IMR-90 (cell line): Measurements from ENCODE around the gene FAM53B. TPM values are rescaled to one million over a fixed set of nuclear protein-coding genes. Genes with fewer than 3 reads are reported as not detected.

Experiments
- ATAC-seq: fragments of 200-7000 bp; cut with Tn5 transposase; 2 replicates; pipeline ENCODE4 v1.9.1; 2020; ENCODE audit warnings: low read depth, mild to moderate bottlenecking, moderate library complexity
- BruUV-seq: library from RNA; stranded (reverse); fragments of 400-500 nt; replicated peaks from 2 replicates; lab custom pipeline; 2021; lab: Mats Ljungman, UMichigan
- CTCF ChIA-PET: fragments of 300-600 bp; formaldehyde crosslinking; extraction: SDS; loops from one replicate; lab custom pipeline; 2021; ENCODE audit warnings: antibody characterized with exemption; lab: Yijun Ruan, JAX
- POLR2A ChIA-PET: fragments of 300-600 bp; sonication (Branson Sonifier 250); formaldehyde crosslinking; loops from one replicate; lab custom pipeline; 2022; ENCODE audit warnings: antibody characterized with exemption; ENCODE audit not compliant: unreplicated experiment; lab: Charles Lee
- DNase-seq: peaks from one replicate; pipeline ENCODE4 v3.0.0; 2013
- H2AFZ ChIP-seq: replicated peaks from 2 replicates; pipeline ENCODE3; 2013; ENCODE audit warnings: low read length, mild to moderate bottlenecking; ENCODE audit not compliant: poor library complexity
- H2AK5ac ChIP-seq: 2 replicates; pipeline ENCODE4 v1.6.1; 2013; ENCODE audit warnings: low read depth, low read length, inconsistent platforms
- H2AK9ac ChIP-seq: replicated peaks from 2 replicates; pipeline ENCODE3; 2013; ENCODE audit warnings: mild to moderate bottlenecking, low read depth, low read length, moderate library complexity; ENCODE audit not compliant: poor library complexity
- H2BK120ac ChIP-seq: 2 replicates; pipeline ENCODE4 v1.6.1; 2013; ENCODE audit warnings: low read depth, low read length, inconsistent platforms
- H2BK15ac ChIP-seq: 3 replicates; pipeline ENCODE4 v1.6.1; 2013; ENCODE audit warnings: low read depth, low read length, inconsistent platforms
- H2BK20ac ChIP-seq: 2 replicates; pipeline ENCODE4 v1.6.1; 2013; ENCODE audit warnings: low read depth, mild to moderate bottlenecking, inconsistent platforms, low read length, moderate library complexity
- H2BK5ac ChIP-seq: 2 replicates; pipeline ENCODE4 v1.6.1; 2013; ENCODE audit warnings: mild to moderate bottlenecking, low read depth, low read length, inconsistent platforms; ENCODE audit not compliant: poor library complexity, severe bottlenecking
- H3K14ac ChIP-seq: replicated peaks from 2 replicates; pipeline ENCODE4 v1.6.1; 2013; ENCODE audit warnings: low read depth, low read length, inconsistent platforms
- H3K18ac ChIP-seq: 2 replicates; pipeline ENCODE4 v1.6.1; 2013; ENCODE audit warnings: low read depth, low read length, control low read depth
- H3K23ac ChIP-seq: 2 replicates; pipeline ENCODE4 v1.6.1; 2013; ENCODE audit warnings: low read depth, low read length, inconsistent platforms
- H3K27ac ChIP-seq: 2 replicates; pipeline ENCODE4 v1.5.1; 2013; ENCODE audit warnings: mild to moderate bottlenecking, control low read depth, low read length; ENCODE audit not compliant: insufficient read depth
- H3K27me3 ChIP-seq: 2 replicates; pipeline ENCODE4 v1.6.1; 2013; ENCODE audit warnings: low read length; ENCODE audit not compliant: control insufficient read depth, insufficient read depth
- H3K36me3 ChIP-seq: 2 replicates; pipeline ENCODE4 v1.6.1; 2013; ENCODE audit warnings: low read length, mixed read lengths; ENCODE audit not compliant: control insufficient read depth, insufficient read depth
- H3K4ac ChIP-seq: 2 replicates; pipeline ENCODE4 v1.6.1; 2013; ENCODE audit warnings: low read depth, low read length, inconsistent platforms
- H3K4me1 ChIP-seq: 2 replicates; pipeline ENCODE4 v1.6.1; 2013; ENCODE audit warnings: low read length, mixed read lengths; ENCODE audit not compliant: control insufficient read depth, insufficient read depth
- H3K4me2 ChIP-seq: 2 replicates; pipeline ENCODE4 v1.6.1; 2013; ENCODE audit warnings: low read depth, mild to moderate bottlenecking, control low read depth, low read length, moderate library complexity
- H3K4me3 ChIP-seq: 2 replicates; pipeline ENCODE4 v1.5.1; 2013; ENCODE audit warnings: low read depth, mild to moderate bottlenecking, control low read depth, low read length, moderate library complexity; ENCODE audit not compliant: insufficient read depth
- H3K56ac ChIP-seq: 2 replicates; pipeline ENCODE4 v1.6.1; 2013; ENCODE audit warnings: low read length, inconsistent platforms; ENCODE audit not compliant: insufficient read depth; ENCODE audit errors: extremely low read depth
- H3K79me1 ChIP-seq, 2 experiments: 2 replicates each; pipeline ENCODE4 v1.6.1; 2013; ENCODE audit warnings: low read length in 2 of 2, inconsistent platforms in 1 of 2, low read depth in 1 of 2
- H3K9ac ChIP-seq: 2 replicates; pipeline ENCODE4 v1.6.1; 2013; ENCODE audit warnings: low read depth, low read length, control low read depth
- H3K9me1 ChIP-seq: 2 replicates; pipeline ENCODE4 v1.6.1; 2013; ENCODE audit warnings: low read length, inconsistent platforms; ENCODE audit not compliant: insufficient read depth
- H3K9me3 ChIP-seq: 2 replicates; pipeline ENCODE4 v1.6.1; 2013; ENCODE audit warnings: low read length; ENCODE audit not compliant: control insufficient read depth, insufficient read depth
- H4K20me1 ChIP-seq: 2 replicates; pipeline ENCODE4 v1.6.1; 2013; ENCODE audit warnings: low read length, inconsistent platforms; ENCODE audit not compliant: insufficient read depth
- H4K5ac ChIP-seq: 2 replicates; pipeline ENCODE4 v1.6.1; 2013; ENCODE audit warnings: mild to moderate bottlenecking, low read depth, low read length, control low read depth
- H4K8ac ChIP-seq, 2 experiments: 2 replicates each; pipeline ENCODE4 v1.6.1; 2013; ENCODE audit warnings: low read depth in 2 of 2, low read length in 2 of 2, control low read depth in 1 of 2, inconsistent platforms in 1 of 2
- H4K91ac ChIP-seq: 2 replicates; pipeline ENCODE4 v1.6.1; 2013; ENCODE audit warnings: low read depth, low read length, inconsistent platforms; ENCODE audit not compliant: insufficient read depth
- BHLHE40 ChIP-seq: fragments of 150-350 bp; IDR thresholded peaks from 2 replicates; pipeline ENCODE4 v1.6.1; 2016; ENCODE audit warnings: mild to moderate bottlenecking, low read depth, low read length
- CEBPB ChIP-seq: IDR thresholded peaks from 2 replicates; pipeline ENCODE4 v1.6.1; 2012; ENCODE audit warnings: low read depth, low read length, improper control_type of control experiment
- CHD1 ChIP-seq: IDR thresholded peaks from 2 replicates; pipeline ENCODE4 v1.6.1; 2012; ENCODE audit warnings: low read depth, low read length, improper control_type of control experiment
- FOS ChIP-seq: fragments of 150-350 bp; IDR thresholded peaks from 2 replicates; pipeline ENCODE4 v1.6.1; 2016; ENCODE audit warnings: low read depth, low read length
- MAFK ChIP-seq: IDR thresholded peaks from 2 replicates; pipeline ENCODE4 v1.6.1; 2012; ENCODE audit warnings: low read depth, low read length, improper control_type of control experiment
- MAZ ChIP-seq: IDR thresholded peaks from 2 replicates; pipeline ENCODE4 v1.6.1; 2012; ENCODE audit warnings: low read depth, mild to moderate bottlenecking, low read length, improper control_type of control experiment, moderate library complexity, borderline replicate concordance
- MXI1 ChIP-seq: IDR thresholded peaks from 2 replicates; pipeline ENCODE4 v1.6.1; 2012; ENCODE audit warnings: low read depth, mild to moderate bottlenecking, low read length, moderate library complexity, borderline replicate concordance
- NFE2L2 ChIP-seq: fragments of 150-350 bp; IDR thresholded peaks from 2 replicates; pipeline ENCODE4 v1.6.1; 2016; ENCODE audit warnings: low read depth, mild to moderate bottlenecking, low read length
- POLR2A ChIP-seq: IDR thresholded peaks from 2 replicates; pipeline ENCODE4 v1.6.1; 2012; ENCODE audit warnings: mild to moderate bottlenecking, low read depth, low read length
- RAD21 ChIP-seq: IDR thresholded peaks from 2 replicates; pipeline ENCODE4 v1.6.1; 2012; ENCODE audit warnings: low read length, improper control_type of control experiment
- RCOR1 ChIP-seq: IDR thresholded peaks from 2 replicates; pipeline ENCODE4 v1.6.1; 2012; ENCODE audit warnings: mild to moderate bottlenecking, low read length, improper control_type of control experiment; ENCODE audit not compliant: insufficient replicate concordance
- RFX5 ChIP-seq: IDR thresholded peaks from 2 replicates; pipeline ENCODE4 v1.8.0; 2012; ENCODE audit warnings: low read depth, mild to moderate bottlenecking, low read length, moderate library complexity
- SMC3 ChIP-seq: fragments of 150-350 bp; IDR thresholded peaks from 2 replicates; pipeline ENCODE4 v1.6.1; 2016; ENCODE audit warnings: low read depth, mild to moderate bottlenecking, antibody characterized with exemption, low read length, moderate library complexity
- WGBS, 2 experiments: methylation state at CpG; one replicate each; pipeline versions ENCODE4 v1.1.5 to v1.1.7; 2013; ENCODE audit warnings: missing lambda C conversion rate in 2 of 2; ENCODE audit not compliant: insufficient read length in 1 of 2; ENCODE audit errors: extremely low coverage in 2 of 2; 5-methylcytosine and 5-hydroxymethylcytosine counted together
- dilution Hi-C: fragments of 300-500 bp; cut with HindIII; formaldehyde crosslinking; loops from one replicate; pipeline ENCODE4 v1.14.3; 2018; ENCODE audit warnings: low sequenced_read_pairs; ENCODE audit not compliant: unreplicated experiment
- in situ Hi-C: fragments of 300-500 bp; cut with MboI; formaldehyde crosslinking; loops from 3 replicates; pipeline ENCODE4 v1.14.3; 2019; ENCODE audit warnings: low sequenced_read_pairs, inconsistent platforms, mixed read lengths
- intact Hi-C: fragments of 100-400 bp; cut with micrococcal nuclease; formaldehyde crosslinking; loops from 2 replicates; pipeline ENCODE4 v1.10.0; 2022
- polyA plus RNA-seq, 3 experiments: library from polyadenylated mRNA; depleted of rRNA; stranded (reverse); fragments of >200 nt; gene quantifications; 2 replicates each; pipeline ENCODE4 v1.2.3, GENCODE V29; 2012; ENCODE audit warnings: low replicate concordance in 1 of 3
- total RNA-seq: library from RNA; depleted of rRNA; stranded (reverse); fragments of >200 nt; gene quantifications from 2 replicates; pipeline ENCODE4 v1.2.3, GENCODE V29; 2012
- TF ChIP-seq, protein P1 (sequence below): fragments of 150-350 bp; IDR thresholded peaks from 2 replicates; pipeline ENCODE4 v1.6.1; 2016; ENCODE audit warnings: low read depth, mild to moderate bottlenecking, low read length, moderate library complexity, borderline replicate concordance
- TF ChIP-seq, protein P2 (sequence below): fragments of 150-350 bp; IDR thresholded peaks from 2 replicates; pipeline ENCODE4 v1.6.1; 2017; ENCODE audit warnings: mild to moderate bottlenecking, antibody characterized with exemption, low read length, low read depth

Gene FAM53B
- total and polyA plus RNA-seq, 2 of the 4 experiments (the other 2 are of a cell fraction): 3.8 to 5.7 TPM

DNA sequence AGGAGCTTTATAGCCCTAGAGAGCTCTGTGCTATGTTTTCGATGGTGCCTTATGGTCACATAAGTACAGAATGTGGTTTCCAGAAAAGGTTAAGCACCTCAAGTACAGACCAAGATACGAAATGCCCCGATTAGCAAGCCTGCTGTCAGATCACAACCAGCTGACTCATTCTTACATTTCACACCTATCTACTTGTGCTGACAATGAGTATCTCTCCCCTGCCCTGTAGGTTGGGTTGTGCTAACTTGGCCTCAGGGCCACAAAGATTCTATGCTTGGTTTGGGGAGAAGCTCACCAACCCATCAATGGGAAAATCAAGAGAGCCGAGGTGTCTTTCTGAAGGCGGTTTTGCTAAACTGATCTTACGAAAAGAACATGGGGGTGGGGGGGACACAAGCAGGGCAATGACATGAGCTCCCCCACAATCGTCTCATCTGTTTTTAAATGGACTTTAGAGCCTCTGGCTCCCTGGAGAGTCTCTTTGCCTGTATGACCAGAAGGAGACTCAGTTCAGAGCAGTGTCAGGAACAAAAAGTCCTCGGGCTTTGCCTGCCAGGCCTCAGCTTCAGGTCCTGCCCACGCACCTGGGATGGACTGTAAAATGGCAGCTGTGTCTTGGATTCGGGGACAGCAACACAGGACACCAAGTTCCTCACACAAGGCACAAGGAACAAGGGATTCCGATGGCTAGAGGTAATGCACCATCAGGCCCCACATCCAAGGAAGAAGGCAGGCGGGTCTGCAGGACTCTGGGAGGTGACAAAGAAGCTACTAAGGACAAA, 55.1 kb downstream of the FAM53B start:
- no TSS peak for BruUV-seq
- dilution Hi-C loops: no loop called here
- TF ChIP-seq RAD21 (no peak), SMC3 (no peak), CEBPB (no peak), RFX5 (no peak), MAFK (no peak), MAZ (no peak), POLR2A (no peak), CHD1 (no peak), BHLHE40 (no peak), MXI1 (no peak), FOS (no peak), RCOR1 (no peak), NFE2L2 (no peak)
- TF ChIP-seq, protein P1, sequence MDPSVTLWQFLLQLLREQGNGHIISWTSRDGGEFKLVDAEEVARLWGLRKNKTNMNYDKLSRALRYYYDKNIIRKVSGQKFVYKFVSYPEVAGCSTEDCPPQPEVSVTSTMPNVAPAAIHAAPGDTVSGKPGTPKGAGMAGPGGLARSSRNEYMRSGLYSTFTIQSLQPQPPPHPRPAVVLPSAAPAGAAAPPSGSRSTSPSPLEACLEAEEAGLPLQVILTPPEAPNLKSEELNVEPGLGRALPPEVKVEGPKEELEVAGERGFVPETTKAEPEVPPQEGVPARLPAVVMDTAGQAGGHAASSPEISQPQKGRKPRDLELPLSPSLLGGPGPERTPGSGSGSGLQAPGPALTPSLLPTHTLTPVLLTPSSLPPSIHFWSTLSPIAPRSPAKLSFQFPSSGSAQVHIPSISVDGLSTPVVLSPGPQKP: no peak
- TF ChIP-seq, protein P2, sequence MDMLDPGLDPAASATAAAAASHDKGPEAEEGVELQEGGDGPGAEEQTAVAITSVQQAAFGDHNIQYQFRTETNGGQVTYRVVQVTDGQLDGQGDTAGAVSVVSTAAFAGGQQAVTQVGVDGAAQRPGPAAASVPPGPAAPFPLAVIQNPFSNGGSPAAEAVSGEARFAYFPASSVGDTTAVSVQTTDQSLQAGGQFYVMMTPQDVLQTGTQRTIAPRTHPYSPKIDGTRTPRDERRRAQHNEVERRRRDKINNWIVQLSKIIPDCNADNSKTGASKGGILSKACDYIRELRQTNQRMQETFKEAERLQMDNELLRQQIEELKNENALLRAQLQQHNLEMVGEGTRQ: no peak

More for the DNA sequence above, 55.1 kb downstream of the FAM53B start:
- H3K4me2 ChIP-seq: no peak overlapping the region
- no peak overlapping the region for H4K5ac ChIP-seq
- no peak overlapping the region for H4K8ac ChIP-seq
- ATAC-seq (no peak), DNase-seq (no peak)
- H2BK5ac ChIP-seq: no peak overlapping the region
- intact Hi-C loops (no loop called here), in situ Hi-C loops (no loop called here)
- H2BK120ac ChIP-seq: no peak overlapping the region
- no peaks in the 10 kb centered on the region for H3K9me3 ChIP-seq
- no peaks in the 10 kb centered on the region; the same call in 1 of the 2 replicates for H4K20me1 ChIP-seq
- H3K23ac ChIP-seq: no peak overlapping the region
- no peak overlapping the region for H3K9ac ChIP-seq
- no peak overlapping the region for H3K27ac ChIP-seq
- ChIA-PET POLR2A (no interaction called here), CTCF (no interaction called here)
- H3K79me1 ChIP-seq: peaks cover 0 to 4% of the 10 kb centered on the region in 2 experiments; a peak in 2 of 4 replicates
- no peak overlapping the region for H2AFZ ChIP-seq
- H3K18ac ChIP-seq: no peak overlapping the region
- H2AK5ac ChIP-seq: no peak overlapping the region
- H3K4me1 ChIP-seq: no peaks in the 10 kb centered on the region
- H4K91ac ChIP-seq: no peak overlapping the region
- H3K14ac ChIP-seq: no peak overlapping the region
- H3K56ac ChIP-seq: no peak overlapping the region
- no peak overlapping the region for H2BK15ac ChIP-seq
- H3K9me1 ChIP-seq: peaks cover 14% of the 10 kb centered on the region; the same call in 1 of the 2 replicates
- H2AK9ac ChIP-seq: no peak overlapping the region
- H3K36me3 ChIP-seq: peaks cover 13% of the 10 kb centered on the region
- H3K4ac ChIP-seq: no peak overlapping the region
- WGBS, 2 experiments: 100% methylated on average over 2 of the region's 12 CpGs; no CpG with 5 or more reads in 1 of the 2 experiments
- no peak overlapping the region for H3K4me3 ChIP-seq
- no peaks in the 10 kb centered on the region for H3K27me3 ChIP-seq
- no peak overlapping the region for H2BK20ac ChIP-seq
